KMS-11 (cell line): Measurements from ENCODE around the gene PYGO1.
"Not testable (repeated sequence)": the region's sequence is repeated elsewhere in the genome, so short reads cannot be mapped to it uniquely, and the experiment has no call there.

Experiments
- H2AFZ ChIP-seq: fragments of 200-600 bp; sonication (generic); 2 replicates; pipeline ENCODE4 v1.6.1; 2016; ENCODE audit warnings: antibody characterized with exemption, mixed run types, low read depth
- H3K27ac ChIP-seq: fragments of 200-600 bp; sonication (generic); 2 replicates; pipeline ENCODE4 v1.6.1; 2016; ENCODE audit warnings: mild to moderate bottlenecking, mixed run types
- H3K27me3 ChIP-seq: fragments of 200-600 bp; sonication (generic); 2 replicates; pipeline ENCODE4 v1.6.1; 2017; ENCODE audit warnings: mild to moderate bottlenecking, low read depth, mixed run types, moderate library complexity; ENCODE audit not compliant: insufficient read depth
- H3K36me3 ChIP-seq: fragments of 200-600 bp; sonication (generic); 2 replicates; pipeline ENCODE4 v1.6.1; 2017; ENCODE audit warnings: mild to moderate bottlenecking, mixed run types; ENCODE audit not compliant: insufficient read depth
- H3K4me1 ChIP-seq: fragments of 200-600 bp; sonication (generic); 2 replicates; pipeline ENCODE4 v1.6.1; 2016; ENCODE audit warnings: mild to moderate bottlenecking, low read depth, mixed run types; ENCODE audit not compliant: poor library complexity, severe bottlenecking
- H3K4me2 ChIP-seq: fragments of 200-600 bp; sonication (generic); 2 replicates; pipeline ENCODE4 v1.7.0; 2016; ENCODE audit warnings: mild to moderate bottlenecking, mixed run types
- H3K4me3 ChIP-seq: fragments of 200-600 bp; sonication (generic); IDR thresholded peaks from 2 replicates; pipeline ENCODE4 v1.6.1; 2017; ENCODE audit warnings: low read depth, low read length, mixed read lengths; ENCODE audit not compliant: insufficient read depth
- H3K79me2 ChIP-seq: fragments of 200-600 bp; sonication (generic); 2 replicates; pipeline ENCODE4 v1.6.1; 2016; ENCODE audit warnings: low read depth, mixed run types; ENCODE audit not compliant: insufficient read depth
- H3K9ac ChIP-seq: fragments of 200-600 bp; sonication (generic); 2 replicates; pipeline ENCODE4 v1.6.1; 2016; ENCODE audit warnings: mild to moderate bottlenecking, mixed run types
- H4K20me1 ChIP-seq: fragments of 200-600 bp; sonication (generic); 2 replicates; pipeline ENCODE4 v1.6.1; 2016; ENCODE audit warnings: mild to moderate bottlenecking, mixed run types; ENCODE audit not compliant: insufficient read depth
- CTCF ChIP-seq: fragments of 200-600 bp; sonication (generic); conservative IDR thresholded peaks from 2 replicates; pipeline ENCODE4 v1.6.1; 2017; ENCODE audit warnings: low read depth, mild to moderate bottlenecking, antibody characterized with exemption, low read length, moderate library complexity, mixed read lengths

Gene PYGO1

GRCh38 chr15:55513152-55513551 is 75.0 kb downstream of the PYGO1 start:
- TF ChIP-seq CTCF: no peak
- H3K79me2 ChIP-seq: no peaks in the 10 kb centered on the region
- H3K36me3 ChIP-seq: no peaks in the 10 kb centered on the region
- H3K27ac ChIP-seq: no peak overlapping the region
- no peak overlapping the region for H2AFZ ChIP-seq
- no peak overlapping the region for H3K4me2 ChIP-seq
- no peak overlapping the region for H3K9ac ChIP-seq
- H3K4me1 ChIP-seq: no peaks in the 10 kb centered on the region
- H3K27me3 ChIP-seq: no peaks in the 10 kb centered on the region
- H4K20me1 ChIP-seq: no peaks in the 10 kb centered on the region
- H3K4me3 ChIP-seq: no peak overlapping the region

- H3K4me1 ChIP-seq: no peaks in the 10 kb centered on the region
- H4K20me1 ChIP-seq: no peaks in the 10 kb centered on the region
- no peak overlapping the region for H2AFZ ChIP-seq
- no peak overlapping the region for H3K4me2 ChIP-seq
- H3K36me3 ChIP-seq: no peaks in the 10 kb centered on the region
- no peaks in the 10 kb centered on the region for H3K27me3 ChIP-seq
- no peak for TF ChIP-seq CTCF
- H3K79me2 ChIP-seq: no peaks in the 10 kb centered on the region
- H3K27ac ChIP-seq: no peak overlapping the region
- no peak overlapping the region for H3K4me3 ChIP-seq
- H3K9ac ChIP-seq: no peak overlapping the region
Observed at GRCh38 chr15:55507567-55507966, 80.6 kb downstream of the PYGO1 start.

- H3K36me3 ChIP-seq, H3K4me3 ChIP-seq, H4K20me1 ChIP-seq, H3K79me2 ChIP-seq, H2AFZ ChIP-seq, H3K4me2 ChIP-seq, H3K4me1 ChIP-seq, H3K27ac ChIP-seq, H3K27me3 ChIP-seq, H3K9ac ChIP-seq: not testable (repeated sequence)
Observed at GRCh38 chr15:55505407-55505806, 82.7 kb downstream of the PYGO1 start.

- H2AFZ ChIP-seq: peak overlapping the region; percentile 70
- TF ChIP-seq CTCF: no peak
- H3K4me1 ChIP-seq: no peaks in the 10 kb centered on the region
- no peaks in the 10 kb centered on the region for H3K79me2 ChIP-seq
- no peaks in the 10 kb centered on the region for H3K36me3 ChIP-seq
- H4K20me1 ChIP-seq: no peaks in the 10 kb centered on the region
- H3K27me3 ChIP-seq: no peaks in the 10 kb centered on the region
- peak overlapping the region; percentile 51 for H3K4me3 ChIP-seq
- peak overlapping the region; percentile 31; the same call in 1 of the 2 replicates for H3K4me2 ChIP-seq
- no peak overlapping the region for H3K9ac ChIP-seq
- H3K27ac ChIP-seq: no peak overlapping the region
Observed at GRCh38 chr15:55499151-55499550, 89.0 kb downstream of the PYGO1 start.

GRCh38 chr15:55498109-55498938 is 89.8 kb downstream of the PYGO1 start:
- peak overlapping the region; percentile 31 for H3K4me2 ChIP-seq
- H3K4me3 ChIP-seq: peak overlapping the region; percentile 59
- H3K27me3 ChIP-seq, H3K27ac ChIP-seq, H4K20me1 ChIP-seq, H3K36me3 ChIP-seq, H3K79me2 ChIP-seq, H3K4me1 ChIP-seq: not testable (repeated sequence)
- peak overlapping the region; percentile 49; the same call in 1 of the 2 replicates for H3K9ac ChIP-seq
- peak overlapping the region; percentile 70 for H2AFZ ChIP-seq
